ENCODE data around the gene SLC25A39. TPM values are rescaled to one million over a fixed set of nuclear protein-coding genes. Genes with fewer than 3 reads are reported as not detected.
A peak's percentile ranks its signal among the peaks of the same experiment; 100 is the strongest.
"Not testable (repeated sequence)": the region's sequence is repeated elsewhere in the genome, so short reads cannot be mapped to it uniquely, and the experiment has no call there.

SLC25A39 gene
- polyA plus RNA-seq, 5 donors: 53.0 to 104 (median 78.8) TPM

GRCh38 chr17:44356241-44356640 is 31.6 kb upstream of the SLC25A39 start:
- DNase-seq: no peak

DNA sequence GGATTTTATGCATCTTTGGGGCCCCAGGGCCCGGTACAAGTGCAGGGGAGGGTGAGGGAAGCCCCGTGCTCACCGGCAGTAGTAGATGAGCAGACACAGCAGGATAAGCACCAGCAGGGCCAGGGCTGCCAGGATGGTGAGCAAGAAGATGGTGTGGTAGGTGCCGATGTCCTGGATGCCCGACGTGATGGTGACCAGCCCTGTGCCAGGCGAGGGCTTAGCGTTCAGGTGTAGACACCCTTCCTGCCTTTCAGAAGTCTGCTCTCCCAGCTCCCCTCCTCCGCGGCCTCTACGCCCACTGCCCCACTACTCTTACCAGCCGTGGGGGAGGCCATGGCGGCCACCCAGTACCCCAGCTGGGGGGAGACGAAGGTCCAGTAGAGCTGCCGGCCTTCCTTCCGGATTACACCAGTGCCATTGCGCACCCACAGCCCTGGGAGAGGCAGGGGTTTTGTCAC is 31.0 kb upstream of the SLC25A39 start:
- no peak for DNase-seq

- no peak for DNase-seq
Observed at GRCh38 chr17:44354582-44355561, 30.2 kb upstream of the SLC25A39 start.

- no peak for DNase-seq
Observed at GRCh38 chr17:44353672-44354331, 29.2 kb upstream of the SLC25A39 start.

GRCh38 chr17:44352828-44353671 is 28.4 kb upstream of the SLC25A39 start:
- no peak for DNase-seq

- DNase-seq: no peak
Observed at GRCh38 chr17:44351961-44352827, 27.6 kb upstream of the SLC25A39 start.

DNA sequence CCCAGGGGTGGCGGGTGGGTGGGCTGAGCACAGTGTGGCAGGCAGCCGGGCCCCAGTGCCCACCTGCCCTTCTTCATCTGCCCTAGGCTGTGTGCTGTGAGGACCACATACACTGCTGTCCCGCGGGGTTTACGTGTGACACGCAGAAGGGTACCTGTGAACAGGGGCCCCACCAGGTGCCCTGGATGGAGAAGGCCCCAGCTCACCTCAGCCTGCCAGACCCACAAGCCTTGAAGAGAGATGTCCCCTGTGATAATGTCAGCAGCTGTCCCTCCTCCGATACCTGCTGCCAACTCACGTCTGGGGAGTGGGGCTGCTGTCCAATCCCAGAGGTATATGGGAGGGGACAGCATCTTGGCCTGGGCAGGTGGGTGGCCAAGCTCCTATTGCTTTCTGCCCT is 26.8 kb upstream of the SLC25A39 start:
- no peak for DNase-seq

- DNase-seq: no peak
Observed at GRCh38 chr17:44350733-44351226, 26.2 kb upstream of the SLC25A39 start.

DNA sequence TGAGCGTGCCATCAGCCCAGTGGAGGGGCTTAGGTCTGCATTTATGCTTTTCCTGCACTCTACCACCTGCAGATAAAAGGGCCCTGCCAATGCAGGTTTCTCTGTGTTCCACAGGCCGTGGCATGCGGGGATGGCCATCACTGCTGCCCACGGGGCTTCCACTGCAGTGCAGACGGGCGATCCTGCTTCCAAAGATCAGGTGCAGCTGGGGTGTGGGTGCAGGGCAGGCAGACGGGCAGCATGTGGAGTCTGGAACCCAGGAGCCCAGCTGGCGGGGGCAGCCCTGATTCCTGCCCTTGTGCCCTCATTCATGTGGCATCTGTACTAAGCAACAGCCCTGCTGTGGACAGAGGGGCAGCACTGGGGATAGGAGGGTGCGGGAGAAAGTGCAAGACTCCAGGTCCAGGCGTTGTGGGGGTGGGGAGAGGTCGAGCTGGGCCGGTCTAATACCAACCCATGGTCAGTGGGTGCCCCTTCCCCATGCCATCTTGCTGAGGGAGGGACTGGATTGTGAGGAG is 25.0 kb upstream of the SLC25A39 start:
- no peak for DNase-seq

GRCh38 chr17:44348988-44349364 is 24.4 kb upstream of the SLC25A39 start:
- no peak for DNase-seq

- no peak for DNase-seq
Observed at GRCh38 chr17:44348234-44348987, 23.8 kb upstream of the SLC25A39 start.

DNA sequence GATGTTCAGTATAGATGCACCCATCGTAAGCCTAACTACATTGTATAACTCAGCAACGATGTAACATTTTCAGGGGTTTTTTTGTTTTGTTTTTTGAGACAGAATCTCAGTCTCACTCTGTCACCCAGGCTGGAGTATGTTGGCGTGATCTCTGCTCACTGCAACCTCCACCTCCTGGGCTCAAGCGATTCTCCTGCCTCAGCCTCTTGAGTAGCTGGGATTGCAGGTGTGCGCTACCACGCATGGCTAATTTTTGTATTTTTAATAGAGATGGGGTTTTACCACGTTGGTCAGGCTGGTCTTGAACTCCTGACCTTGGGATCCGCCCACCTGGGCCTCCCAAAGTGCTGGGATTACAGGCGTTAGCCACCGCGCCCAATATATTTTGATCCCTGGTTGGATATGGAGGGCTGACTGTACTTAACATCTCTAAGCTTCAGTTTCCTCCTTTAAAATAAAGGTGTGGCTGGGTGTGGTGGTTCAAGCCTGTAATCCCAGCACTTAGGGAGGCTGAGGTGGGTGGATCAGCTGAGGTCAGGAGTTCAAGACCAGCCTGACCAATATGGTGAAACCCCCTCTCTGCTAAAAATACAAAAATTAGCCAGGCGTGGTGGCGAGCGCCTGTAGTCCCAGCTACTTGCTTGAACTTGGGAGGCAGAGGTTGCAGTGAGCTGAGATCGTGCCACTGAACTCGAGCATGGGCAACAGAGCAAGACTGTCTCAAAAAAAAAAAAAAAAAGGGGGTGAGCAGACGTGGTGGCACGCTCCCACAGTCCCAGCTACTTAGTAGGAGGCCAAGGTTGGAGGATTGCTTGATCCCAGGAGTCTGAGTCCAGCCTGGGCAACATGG is 22.8 kb upstream of the SLC25A39 start:
- not testable (repeated sequence) for DNase-seq

DNA sequence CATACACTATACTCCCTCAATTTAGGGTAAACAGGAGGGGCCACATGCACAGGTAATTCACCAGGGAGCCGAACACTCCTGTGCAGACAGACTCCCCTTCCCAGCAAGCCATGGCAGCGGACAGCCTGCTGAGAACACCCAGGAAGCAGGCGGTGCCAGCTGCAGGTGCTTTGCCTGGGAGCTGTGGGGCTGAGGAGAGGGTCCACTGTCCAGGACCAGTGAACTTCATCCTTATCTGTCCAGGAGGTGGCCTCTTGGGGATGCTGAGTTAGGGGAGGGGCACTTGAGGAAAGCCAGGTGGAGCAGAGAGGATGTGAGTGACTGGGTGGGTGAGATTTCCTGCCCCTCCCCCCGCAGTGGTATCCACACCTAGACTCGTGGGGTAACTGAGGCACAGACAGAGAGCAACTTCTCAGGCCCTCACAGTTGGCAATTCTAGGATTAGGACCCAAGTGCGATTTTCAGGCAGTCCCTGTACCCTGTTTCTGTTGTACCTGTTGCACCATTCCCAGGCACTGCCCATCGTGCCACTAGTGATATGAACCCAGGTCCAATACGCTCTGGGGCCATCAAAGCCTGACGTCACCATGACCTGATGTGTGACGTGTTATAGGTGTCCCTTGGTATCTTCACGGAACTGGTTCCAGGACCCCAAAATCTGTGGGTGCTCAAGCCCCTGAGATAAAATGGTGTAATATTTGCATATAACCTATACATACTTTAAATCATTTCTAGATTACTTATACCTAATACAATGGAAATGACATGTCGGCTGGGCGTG is 21.6 kb upstream of the SLC25A39 start:
- no peak for DNase-seq

GRCh38 chr17:44345454-44346026 is 20.9 kb upstream of the SLC25A39 start:
- peak in 1 of 2 donors; percentile 51 for DNase-seq

GRCh38 chr17:44344939-44345453 is 20.4 kb upstream of the SLC25A39 start, which contains the start of gene GRN:
GRN (plus strand) TSS chr17:44345302; CDS start chr17:44349165, 3,863 bp downstream.
- DNase-seq: peak; percentile 96 to 98

DNA sequence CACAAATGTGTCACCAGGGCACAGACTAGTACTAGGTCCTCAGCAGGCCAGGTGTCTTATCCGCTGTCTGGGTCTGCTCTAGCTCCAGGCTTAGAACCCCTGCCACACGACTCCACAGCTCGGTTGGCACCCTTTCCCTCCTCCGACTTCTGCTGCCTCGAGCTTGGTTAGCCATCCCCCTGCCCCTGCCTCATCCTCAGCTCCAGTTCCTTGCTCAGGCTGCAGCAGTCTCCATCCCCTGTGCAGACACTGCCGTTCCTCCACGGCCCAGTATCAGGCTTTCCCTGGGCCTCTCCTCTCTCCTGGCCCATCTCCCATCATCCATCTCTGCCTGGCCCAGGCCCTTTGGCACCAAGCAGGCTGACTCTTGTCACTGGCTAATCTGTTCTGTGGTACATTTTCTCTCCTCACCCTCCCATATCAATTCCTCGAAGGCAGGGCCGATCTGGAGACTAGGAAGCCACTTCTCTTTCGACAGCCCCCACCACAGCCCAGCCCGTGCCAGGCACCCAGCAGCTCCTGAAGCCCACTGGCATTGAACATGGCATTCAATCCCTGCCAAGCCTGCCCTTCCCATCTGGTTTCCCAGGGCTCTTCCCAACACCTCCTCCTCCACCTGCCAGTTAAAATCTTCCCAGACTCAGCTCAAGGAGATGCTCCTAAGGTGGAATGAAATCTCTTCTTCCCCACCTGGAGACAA is 19.0 kb upstream of the SLC25A39 start:
- no peak for DNase-seq
